NCI-H2227 treated with DMSO at 0.1 percent for 48 hours (cell line): ENCODE results near the gene LAMB4.

Experiments
- DNase-seq: peaks from one replicate; lab custom pipeline; 2025; lab: John Stamatoyannopoulos, UW

LAMB4 gene

GRCh38 chr7:108012499-108013430 is 117.4 kb downstream of the LAMB4 start:
- no peak for DNase-seq

DNA sequence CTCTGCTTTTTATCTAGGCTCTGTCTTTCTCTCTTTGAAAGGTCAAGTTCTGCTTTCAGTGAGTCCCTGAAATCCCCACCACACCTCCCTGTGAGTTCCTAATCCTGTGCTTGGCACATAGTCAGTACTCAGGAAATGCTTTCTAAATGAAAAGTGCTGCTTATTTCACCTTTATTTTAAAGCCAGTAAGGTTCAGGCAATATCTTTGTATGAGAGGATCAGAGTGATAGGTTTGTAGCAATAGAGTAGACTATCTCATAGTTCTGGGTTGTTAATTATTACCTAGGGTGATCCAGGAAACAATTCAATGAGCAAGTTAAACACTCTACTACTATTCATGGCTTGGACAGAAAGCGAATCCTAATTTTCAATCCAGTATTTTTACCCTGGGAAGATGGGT is 119.8 kb downstream of the LAMB4 start:
- no peak for DNase-seq

- DNase-seq, result no peak
These were observed 120.3 kb downstream of the LAMB4 start for GRCh38 chr7:108009873-108010272.

GRCh38 chr7:108008827-108009226 is 121.3 kb downstream of the LAMB4 start:
- DNase-seq, result no peak

DNA sequence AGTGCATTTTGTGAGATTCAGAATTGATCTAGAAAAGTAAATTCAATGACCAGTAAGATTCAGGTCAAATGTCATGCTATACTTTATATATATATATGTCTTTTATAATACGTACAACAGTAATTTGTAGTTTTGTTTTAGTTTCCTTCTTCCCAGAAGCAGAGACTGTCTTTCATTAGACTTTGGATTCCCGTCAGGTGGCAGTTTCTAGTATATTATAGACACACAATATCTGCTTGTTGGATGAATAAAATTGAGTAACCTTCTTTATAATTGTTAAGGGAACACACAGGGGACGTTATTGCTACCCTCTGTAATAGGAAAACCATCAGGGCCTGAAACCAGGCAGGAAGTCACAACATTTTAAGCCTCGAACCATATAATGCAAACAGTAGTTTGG is 121.9 kb downstream of the LAMB4 start:
- no peak for DNase-seq

- DNase-seq, result no peak
These were observed 122.4 kb downstream of the LAMB4 start for GRCh38 chr7:108007762-108008161.

DNA sequence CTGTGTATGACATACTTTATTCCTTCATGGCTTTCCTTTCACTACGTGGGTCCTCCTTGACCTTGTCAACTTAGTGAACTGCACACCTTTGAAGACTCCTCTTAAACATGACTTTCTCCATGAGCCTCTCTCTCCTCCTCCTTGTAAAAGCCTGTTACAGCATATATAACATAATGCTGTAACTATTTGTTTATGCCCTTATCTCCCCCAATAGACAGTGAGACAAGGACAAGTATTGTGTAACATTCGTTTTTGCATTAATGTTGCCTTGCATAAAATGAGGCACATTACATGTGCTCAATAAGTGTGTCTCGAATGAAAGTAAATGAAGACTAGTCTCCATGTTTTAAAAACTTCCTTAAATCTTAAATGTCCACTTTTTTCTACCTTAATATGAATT is 122.9 kb downstream of the LAMB4 start:
- no peak for DNase-seq

DNA sequence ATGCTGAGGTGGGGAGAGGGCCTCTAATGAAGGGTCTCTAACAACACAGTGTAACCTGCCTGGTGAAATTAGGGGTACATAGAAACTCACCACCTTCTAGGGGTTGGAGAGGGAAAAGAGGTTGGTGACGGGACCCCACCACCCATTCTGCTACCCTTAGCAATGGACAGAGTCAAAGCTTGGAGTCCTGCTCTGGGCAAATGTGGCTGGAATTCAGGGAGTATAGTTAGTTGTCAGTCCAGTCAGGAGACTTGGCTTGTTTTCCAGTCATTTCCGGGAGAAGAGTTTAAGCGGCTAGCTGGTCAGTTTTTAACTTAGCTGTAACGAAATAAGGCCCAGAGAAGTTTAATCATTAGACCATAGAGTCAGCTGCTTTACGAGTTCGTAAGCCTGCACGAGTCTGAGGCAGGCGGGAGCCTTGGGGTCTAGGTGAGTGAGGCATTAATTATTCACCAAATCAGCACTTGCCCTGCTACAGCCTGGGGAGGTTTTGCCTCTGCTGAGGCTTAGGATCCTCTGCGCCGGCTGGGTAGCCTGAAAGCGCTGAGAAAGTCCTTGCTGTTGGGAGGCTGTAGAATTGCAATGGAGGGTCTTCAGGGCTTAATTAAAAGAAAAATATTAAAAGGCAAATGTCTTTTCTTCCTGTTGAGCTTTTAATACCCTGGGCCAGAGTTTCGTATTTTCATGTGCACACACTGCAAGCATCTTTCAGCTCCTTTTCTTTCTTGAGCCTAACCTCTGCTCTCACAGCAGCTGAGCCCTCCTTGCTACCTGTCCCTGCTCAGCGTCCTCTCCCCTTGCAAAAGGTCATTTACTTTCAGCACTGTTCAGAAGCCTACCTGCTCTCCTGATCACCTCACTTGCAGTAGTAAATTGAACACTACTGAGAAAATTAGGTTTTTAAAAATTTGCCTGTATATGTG is 125.7 kb downstream of the LAMB4 start:
- no peak for DNase-seq

DNA sequence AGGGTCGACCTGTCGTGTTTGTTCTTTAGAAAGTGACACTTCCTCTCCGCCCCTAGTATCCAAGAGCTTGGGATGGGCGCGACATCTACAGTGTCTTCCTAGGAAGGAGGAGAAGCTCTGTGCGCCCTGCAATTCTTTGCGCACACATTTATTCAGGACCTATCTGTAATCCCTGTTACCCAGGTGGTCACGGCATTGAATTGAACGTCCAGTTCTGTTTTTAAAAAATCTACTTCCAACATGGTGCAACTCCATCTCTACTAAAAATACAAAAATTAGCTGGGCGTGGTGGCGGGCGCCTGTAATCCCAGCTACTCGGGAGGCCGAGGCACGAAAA is 126.6 kb downstream of the LAMB4 start:
- no peak for DNase-seq

- peak; percentile 75 for DNase-seq
These were observed 127.2 kb downstream of the LAMB4 start, which contains the start of gene LAMB1 for GRCh38 chr7:108002726-108003598. Gene LAMB1 (minus strand): TSS chr7:108003161. CDS start chr7:108002885, 276 bp downstream.

- DNase-seq, result peak; percentile 50
These were observed 128.1 kb downstream of the LAMB4 start for GRCh38 chr7:108001764-108002725.

- peak; percentile 32 for DNase-seq
These were observed 129.0 kb downstream of the LAMB4 start for GRCh38 chr7:108000875-108001763.

GRCh38 chr7:107999779-108000560 is 130.2 kb downstream of the LAMB4 start:
- DNase-seq, result no peak

DNA sequence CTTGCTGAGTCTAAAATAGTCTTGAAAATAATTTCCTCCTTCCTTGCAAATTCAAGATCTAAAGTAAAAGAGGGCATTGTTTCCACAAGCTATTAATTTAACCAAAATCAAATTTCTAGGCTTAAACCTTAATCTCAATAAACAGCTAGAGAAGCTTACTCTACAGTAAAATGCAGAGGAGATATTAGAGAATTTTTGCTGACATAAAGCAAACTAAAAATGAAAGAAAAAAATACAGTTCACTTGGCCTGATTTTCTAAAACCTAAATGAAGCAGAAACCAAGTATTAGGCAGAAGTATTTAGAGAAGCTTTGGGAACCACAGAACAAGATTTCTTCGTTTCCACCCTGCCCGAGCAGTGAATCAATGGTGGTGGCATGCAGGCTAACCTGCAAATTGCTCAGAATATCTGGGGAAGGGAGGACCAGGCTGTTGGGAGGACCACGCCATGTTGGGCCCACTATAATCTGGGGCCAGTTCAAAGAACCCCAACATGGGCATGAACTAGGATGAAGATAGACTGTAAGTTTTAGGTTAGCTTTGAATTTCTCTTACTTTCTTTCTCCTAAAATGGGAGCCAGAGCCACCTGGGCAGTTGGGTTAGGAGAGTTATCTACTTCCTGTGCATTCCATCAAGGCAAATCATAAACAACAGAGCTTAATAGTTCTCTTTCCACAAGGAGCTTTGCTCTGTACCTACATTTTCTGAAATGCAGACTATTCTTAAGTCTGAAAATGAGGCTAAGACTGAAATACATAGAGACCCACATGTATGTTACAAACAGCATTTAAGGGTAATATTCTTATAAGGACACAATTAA is 131.3 kb downstream of the LAMB4 start:
- DNase-seq, result no peak

DNA sequence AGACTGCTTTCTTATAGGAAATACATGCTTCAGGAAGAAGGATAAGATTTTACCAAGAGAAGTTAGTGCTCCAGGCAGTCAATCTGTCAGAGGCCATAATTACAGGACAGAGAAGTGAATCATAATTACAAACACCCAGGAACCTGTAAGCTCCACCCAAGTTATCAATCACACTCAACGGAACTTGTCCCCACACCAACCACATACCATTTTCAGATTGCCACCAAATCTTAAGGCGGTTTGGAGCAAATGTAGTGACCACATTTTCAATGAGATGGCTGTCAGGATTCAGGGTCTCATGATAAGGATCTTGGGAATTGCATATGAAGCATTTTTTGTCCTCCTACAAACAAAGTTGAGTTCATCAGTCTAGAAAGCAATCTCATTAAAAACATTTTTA is 132.0 kb downstream of the LAMB4 start:
- DNase-seq, result peak; percentile 28

GRCh38 chr7:107996072-107996882 is 133.9 kb downstream of the LAMB4 start:
- no peak for DNase-seq
